ENCODE results near the gene CCNY.

Gene CCNY

DNA sequence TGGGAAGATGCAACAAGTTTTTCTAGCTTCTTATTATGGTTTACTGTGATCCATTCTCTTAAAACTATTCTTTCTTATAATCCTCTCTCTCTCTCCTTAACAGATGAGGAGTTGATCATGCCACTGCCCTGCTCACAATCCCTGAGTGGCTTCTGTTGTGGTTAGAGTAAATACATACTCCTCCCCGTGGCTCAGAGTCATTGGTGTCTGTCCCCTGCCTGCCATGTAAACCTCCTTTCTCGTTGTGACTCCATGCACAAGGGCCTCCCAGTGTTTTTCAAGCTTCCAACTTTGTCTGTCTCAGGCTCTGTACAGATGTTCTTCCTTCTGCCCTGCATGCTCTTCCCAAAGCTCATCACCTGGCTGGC lies 20.4 kb downstream of the CCNY start:
- DNase-seq: no peak

DNA sequence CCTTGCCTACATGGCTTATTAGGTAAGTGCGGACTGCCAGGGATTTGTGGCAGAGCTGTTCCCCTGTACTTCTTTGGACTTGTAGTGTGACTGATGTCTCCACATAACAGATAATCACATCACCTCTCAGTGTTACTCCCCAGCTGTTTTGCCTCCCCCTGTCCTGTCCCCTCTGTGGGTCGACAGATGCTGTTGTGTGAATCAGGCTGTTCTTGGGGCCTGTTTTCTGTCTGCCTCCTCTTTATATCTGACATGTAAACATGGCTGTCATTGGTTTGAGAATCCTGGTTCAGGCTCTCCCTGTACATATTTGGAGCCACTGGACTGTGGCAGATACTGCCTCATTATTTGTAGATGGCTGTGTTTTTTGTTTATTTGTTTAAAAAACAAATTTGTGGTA lies 22.7 kb downstream of the CCNY start:
- DNase-seq: no peak

DNA sequence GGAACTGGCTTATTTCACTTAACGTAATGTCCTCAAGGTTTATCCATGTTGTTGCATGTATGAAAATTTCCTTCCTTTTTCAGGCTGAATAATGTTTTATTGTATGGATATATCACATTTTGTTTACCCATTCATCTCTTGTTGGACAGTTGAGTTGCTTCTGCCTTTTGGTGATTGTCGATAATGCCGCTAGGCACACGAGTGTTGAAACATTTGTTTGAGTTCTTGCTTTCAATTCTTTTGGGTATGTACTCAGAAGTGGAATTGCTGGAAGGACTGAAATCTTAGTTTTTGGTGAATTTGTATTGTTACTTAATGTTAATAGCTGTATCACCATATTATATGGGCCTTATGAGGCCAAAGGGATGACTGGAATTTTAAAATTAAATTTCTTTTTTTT lies 23.6 kb downstream of the CCNY start:
- DNase-seq: no peak

DNA sequence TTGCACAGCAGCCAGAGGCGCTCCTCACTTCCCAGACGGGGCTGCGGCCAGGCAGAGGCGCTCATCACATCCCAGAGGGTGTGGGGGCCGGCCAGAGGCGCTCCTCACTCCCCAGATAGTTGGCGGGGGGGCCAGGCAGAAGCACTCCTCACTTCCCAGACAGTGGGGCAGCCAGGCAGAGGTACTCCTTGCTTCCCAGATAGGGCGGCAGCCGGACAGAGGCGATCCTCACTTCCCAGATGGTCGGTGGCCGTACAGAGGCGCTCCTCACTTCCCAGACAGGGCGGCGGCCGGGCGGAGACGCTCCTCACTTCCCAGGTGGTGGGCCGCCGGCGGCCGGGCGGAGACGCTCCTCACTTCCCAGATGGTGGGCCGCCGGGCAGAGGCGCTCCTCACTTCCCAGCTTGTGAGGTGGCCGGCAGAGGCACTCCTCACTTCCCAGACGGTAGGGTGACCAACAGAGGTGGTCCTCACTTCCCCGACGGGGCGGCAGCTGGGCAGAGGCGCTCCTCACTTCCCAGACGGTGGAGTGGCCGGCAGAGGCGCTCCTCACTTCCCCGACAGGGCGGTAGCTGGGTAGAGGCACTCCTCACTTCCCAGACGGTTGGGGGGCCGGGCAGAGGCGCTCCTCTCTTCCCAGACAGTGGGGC lies 26.5 kb downstream of the CCNY start:
- no peak for DNase-seq

DNA sequence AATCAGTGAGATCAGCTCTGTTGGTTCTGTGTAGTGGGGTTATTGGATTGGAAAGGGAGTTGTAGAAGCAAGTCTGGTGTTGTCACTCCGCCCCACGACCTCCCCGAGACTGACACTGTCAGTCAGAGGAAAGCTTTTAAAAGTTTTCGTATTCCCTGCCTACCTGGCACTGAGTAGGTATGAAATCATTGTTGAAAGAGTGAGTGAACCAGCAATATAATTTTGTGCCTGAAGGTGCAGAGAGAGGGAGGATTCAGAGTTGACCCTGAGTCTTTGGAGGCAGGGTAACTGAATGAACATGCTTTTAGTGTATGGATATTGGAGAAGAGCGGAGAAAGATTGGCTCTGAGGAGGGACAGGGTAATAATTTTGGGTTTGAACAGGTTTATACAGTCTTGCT lies 27.3 kb downstream of the CCNY start:
- no peak for DNase-seq

DNA sequence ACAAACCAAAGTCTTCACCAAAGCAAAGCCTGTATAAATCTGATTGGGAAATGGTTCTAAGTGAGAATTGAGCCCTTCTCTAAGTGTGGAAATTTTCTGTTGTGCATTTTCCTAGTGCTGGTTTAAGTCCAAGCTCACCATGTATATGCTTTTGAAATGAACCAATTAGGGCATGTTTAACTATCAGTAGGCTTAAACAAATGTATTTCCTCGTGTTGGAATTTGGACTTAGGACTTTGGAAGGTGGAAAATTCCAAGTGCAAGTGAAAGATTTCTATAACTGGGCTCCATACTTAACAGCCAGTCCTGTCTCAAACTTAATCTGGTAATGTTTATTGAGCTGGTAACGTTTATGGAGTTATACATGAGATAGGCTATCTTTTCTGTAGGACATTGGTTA lies 28.5 kb downstream of the CCNY start:
- DNase-seq: no peak

DNA sequence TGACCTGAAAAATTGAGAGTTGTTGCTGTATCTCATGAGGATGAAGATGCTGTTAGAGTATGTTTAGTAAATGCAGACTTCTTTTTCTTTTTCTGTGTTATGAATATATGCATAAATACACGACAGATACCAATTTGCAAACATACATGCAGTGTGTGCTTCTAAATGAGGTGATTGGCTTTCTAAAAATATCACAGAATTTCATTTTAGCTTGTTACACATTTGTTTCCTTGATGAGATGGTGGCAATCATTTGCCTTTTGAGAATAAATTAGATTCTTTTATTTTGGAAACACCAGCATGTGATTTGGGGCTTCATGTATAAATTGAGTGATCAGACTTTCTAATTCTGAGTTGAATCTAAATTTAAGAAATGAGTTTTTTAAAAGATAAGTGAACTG lies 29.7 kb downstream of the CCNY start:
- no peak for DNase-seq

DNA sequence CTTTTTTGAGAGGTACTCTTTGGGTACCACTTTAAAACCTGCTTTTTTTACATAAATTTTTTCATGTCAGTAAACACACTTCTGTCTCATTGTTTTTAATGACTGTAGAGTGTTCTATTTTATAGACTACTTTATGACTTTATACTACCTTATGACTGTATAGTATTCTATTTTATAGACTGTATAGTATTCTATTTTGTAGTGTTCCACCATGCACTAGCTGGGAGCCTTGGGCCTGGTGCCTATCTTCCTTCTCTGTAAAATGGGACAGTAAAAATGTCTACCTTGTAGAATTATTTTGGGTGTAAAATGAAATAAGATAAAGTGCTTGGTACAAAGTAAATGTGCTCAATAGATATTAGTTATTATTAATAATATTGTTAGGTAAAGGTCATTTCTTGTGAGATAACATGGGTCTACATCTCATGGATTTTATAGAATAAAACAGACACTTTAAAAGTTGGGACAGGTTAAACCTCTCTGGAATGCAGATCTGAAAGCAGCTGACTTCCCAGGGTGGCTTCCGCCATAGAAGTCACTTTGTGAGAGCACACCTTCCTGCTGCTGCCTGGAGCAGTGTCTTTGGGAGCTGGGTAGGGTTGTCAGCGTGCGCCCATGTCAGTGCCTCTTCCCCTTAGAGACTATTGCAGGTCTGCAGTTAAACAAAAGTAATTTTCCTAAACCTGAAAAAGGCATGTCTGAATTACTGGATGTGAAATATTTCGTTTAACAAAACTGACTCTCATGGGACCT lies 31.0 kb downstream of the CCNY start:
- no peak for DNase-seq

DNA sequence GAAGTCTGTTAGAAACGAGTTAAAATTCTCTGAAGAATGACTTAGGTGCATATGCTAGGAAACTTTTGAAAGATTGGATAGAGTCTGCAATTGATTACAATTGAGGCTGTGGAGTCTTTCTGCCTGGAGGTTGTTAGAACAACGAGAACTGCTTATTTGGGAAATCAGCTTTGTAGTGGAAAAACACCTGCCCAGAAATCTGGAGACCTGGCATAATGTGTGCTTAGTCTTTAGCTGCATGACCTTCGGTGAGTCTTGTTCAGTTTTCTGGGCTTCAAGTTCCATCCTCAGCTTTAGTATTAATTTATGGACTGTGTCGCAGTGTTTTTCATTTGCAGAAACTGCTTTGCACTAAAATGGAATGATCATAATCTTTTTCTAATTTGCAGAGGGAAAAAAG lies 31.7 kb downstream of the CCNY start:
- no peak for DNase-seq

DNA sequence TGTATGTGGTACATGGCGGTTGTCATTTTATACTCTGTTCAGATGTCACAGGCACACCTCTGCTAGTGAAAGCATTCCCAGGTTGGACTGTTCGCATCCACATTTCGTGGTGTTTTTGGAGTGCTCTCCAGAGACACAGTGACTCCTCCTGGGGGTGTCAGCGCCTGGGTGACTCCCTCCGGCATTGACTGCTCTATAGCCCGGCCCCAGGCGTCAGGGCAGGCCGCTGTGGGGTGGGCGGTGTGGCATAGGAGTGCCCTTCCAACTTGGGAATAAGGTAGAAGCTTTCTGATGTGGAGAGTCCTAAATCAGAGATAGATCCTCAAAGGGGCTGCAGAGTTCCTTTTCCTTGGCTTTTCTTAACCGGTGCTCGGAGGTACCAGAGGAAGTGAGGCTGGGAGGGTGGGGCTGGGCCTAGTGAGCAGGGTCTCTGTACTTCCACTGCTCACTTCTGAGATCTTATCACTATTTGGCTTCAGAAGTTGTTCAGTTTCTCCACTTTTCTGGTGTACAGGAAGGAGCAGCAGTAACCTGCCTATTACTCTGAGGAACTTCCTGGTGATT lies 32.3 kb downstream of the CCNY start:
- no peak for DNase-seq

DNA sequence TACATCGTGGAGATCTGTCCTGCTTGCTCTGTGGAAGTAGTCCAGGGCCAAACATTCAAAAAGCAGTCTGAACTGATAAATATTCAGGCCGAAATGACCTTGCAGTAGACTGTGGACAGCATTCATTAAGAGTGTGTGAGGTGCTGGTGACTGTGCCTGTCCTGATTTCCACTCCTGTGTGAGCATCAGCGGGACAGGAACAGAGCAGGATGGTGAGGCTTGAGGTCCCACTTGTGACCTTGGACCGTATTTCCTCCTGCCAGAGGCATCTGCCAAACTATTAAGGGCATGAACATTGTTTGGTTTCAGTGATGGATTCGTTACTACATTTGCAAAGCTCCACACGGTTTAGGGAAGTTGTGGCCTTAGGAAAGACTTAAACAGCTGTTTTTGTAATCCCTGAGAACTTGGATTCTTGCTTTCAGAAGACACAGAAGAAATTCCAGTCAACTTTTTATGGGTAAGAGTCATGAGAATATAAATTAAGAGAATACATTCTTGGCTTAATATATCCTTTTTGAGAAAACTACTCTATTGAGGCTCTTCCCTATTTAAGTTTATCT lies 32.8 kb downstream of the CCNY start:
- DNase-seq: no peak

DNA sequence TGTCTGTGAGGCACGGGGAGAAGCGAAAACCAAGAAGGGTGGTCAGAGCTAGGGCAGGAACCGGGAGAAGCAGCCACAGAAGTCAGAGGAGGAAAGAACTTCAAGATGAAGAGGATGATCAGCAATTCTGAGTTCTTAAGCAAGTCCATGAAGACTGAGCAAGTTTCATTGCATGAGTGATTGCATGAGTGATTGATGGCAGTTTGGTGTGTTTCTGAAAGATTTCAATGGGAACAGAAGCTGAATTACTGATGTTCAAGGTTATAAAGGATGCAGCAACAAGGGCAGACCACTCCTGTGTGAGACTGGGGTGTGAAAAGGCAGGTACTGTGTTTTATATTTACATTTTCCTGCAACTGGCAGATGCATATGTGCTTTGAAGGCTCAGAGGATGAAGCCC lies 35.4 kb downstream of the CCNY start:
- DNase-seq: no peak

DNA sequence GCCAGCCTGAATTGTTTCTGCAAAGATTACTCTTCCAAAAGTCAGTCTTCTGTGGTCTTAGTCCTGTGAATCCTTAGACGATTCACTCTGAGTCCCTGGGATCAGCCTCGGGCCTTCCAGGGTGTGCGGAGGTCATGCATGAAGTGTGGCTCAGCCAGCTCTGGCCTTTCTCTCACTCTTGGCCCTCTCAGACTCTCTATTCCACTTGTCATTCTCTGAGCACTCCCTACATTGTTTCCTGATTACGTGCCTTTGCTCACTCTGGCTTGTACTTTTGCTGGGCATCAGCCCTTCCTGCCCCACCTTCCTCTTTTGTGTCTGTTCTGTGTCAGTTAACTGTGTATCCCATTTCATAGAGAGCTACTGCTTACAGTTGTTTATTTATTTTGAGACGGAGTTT lies 36.0 kb downstream of the CCNY start:
- DNase-seq: no peak

DNA sequence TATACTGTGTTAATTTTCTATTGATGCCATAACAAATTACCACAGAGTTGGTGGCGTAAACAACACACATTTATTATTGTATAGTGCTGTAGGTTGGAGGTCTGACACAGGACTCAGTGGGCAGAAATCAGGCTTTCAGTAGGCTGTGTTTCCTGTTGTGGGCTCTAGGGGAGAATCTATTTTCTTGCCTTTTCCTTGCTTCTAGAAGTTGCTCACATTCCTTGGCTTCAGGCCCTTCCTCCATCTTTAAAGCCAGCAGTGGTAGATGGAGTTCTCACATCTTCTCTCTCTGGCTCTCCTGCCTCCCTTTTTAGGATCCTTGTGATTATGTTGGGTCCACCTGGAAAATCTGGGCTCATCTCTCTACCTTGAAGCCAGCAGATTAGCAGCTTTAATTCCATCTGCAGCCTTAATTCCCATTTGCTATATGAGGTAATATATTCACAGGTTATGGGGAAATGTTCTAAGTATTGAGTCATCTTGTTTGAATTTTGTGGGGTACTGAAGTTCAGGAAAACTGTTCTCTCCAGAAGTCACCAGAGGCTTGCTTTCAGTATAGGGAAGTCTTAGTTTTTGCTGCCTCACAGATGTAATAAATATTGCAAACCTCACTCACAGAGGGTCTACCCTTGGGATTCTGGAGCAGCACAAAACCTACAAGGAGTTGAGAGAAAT lies 38.9 kb downstream of the CCNY start:
- DNase-seq: peak; percentile 22

DNA sequence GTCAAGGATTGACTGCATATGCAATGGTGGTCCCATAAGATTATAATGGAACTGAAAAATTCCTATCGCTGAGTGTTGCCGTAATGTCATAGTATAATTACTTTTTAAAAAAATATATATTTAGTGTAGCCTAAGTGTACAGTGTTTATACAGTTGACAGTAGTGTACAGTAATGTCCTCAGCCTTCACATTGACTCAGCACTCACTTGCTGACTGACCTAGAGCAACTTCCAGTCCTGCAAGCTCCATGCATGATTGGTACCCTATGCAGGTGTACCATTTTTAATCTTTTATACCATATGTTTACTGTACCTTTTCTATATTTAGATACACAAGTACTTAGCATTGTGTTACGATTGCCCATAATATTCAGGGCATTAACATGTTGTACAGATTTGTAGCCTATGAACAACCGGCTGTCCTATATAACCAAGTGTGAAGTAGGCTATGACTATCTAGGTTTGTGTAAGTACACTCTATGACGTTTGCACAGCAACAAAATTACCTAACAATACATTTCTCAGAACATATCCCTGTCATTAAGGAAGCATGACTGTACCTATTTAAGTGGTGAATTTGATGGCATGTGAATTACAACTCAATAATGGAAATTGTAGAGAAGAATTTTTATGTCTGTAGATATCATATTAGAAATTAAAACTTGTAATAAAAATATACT lies 40.9 kb downstream of the CCNY start:
- no peak for DNase-seq

DNA sequence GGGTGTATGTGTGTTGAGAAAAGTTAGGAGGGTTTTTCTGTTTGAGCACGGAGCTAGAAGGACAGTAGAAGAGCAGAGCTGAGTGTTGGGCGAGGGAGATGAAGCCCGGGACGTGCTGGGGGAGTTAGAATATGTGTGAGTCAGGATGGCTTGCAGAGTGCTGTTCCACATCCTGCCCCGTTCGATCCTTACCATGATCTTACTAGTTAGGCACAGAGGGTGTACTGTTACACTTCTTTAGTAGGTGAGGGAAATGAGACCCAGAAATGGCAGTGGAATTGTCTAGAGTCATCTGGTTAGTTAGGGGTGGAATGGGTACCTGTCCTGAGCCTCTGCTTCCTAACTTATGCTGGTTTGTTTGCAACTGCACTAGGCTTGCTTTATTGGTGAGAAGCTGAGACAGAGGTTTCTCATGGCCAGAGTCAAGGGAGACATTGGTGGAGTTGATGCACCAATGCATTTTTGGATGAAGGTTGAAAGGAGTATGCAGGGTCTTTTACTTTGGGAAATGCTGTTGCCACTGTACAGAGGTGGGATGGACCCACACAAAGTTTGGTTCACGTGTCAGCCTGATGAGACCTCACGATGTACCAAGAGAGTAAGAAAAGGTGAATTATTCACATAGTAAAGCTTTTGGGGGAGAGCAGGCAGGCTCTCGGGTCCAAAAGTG lies 42.4 kb downstream of the CCNY start:
- peak; percentile 70 for DNase-seq

DNA sequence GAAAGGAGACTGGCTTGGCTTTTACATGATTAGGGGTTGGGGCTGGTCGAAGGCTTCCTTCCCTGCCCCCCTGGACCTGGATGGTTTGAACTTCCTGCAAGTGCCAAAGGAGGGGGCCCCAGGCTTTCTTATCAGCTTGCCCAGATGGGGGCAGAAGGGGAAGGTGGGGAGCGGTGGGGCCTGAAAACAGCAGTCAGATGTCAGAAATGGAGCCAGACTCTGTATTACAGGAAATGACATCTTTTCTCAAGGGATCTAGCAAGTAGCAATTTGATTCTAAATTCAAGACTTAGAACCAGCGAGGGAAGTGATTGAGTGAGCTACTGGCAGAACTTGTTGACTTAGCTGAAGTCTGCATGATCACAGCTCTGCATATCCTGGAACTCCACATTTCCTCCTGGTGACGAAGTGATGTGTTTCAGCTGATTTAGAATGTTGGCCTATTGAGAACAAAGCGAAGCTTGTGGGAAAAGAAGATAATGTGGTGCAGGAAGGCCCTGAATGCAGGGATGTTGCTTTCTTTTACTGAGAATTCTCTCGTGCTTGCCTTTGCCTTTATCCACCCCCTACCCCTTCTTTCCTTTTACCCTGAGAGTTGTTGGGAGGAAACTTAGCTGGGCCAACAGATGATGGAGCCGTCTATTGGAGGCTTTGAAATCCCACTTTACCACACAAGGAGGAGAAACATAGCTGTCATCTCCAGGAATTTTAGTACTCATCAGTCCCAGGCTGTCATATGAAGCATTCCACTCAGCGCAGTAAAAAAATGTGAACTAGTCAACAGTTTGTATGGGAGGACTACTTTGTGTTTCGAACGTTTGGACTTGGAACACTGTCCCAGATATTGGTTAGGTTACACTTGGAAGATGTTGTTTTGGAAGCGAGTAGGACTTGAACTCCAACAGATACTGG lies 43.2 kb downstream of the CCNY start:
- peak; percentile 88 for DNase-seq

DNA sequence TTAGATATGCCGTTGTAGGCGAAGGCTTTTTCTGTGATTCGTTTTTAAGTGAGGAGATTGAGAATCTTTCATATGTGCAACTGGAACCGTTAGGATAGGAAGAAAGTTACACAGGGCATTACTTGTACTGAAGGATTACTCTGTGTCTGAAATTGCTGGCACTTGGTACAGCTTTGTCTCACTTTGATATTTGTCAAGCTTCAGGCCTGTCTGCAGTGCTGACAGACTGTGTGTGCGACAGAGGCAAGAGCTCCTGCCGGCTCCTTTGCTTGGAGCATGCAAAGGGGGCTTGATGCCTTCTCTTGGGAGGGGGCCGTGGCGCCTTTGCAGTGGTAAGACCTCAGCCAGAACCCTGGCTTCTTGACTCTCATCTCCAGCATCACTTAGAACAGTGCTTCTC lies 45.8 kb downstream of the CCNY start:
- DNase-seq: no peak

DNA sequence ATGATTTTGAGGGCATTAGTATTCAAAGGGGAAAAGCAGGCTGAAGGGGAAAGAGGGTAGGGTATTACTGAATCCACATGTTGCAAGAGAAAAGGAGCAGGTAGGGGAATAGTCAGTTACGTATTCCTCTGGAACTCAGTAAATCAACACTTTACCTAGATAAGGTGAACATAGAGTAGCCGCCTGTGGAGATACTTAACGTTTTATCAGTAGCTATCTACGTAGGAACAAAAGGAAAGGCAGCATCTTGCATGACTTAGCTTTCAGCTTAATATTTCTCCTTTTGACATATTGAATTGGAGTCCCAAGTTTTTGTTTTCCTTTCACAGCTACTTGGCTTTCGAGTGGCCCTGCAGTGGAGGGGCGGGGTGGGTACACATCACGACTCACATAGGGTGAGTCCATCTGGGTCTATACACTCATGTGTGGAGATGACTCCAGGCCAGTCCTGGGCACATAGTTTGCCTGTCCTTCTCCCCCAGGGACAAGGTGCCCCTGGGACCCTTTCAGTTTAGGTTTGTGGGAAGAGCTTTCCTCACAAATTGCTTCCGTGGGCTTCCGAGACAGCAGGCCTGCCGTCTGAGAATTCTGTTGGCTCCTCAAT lies 48.1 kb downstream of the CCNY start:
- DNase-seq: peak; percentile 16

DNA sequence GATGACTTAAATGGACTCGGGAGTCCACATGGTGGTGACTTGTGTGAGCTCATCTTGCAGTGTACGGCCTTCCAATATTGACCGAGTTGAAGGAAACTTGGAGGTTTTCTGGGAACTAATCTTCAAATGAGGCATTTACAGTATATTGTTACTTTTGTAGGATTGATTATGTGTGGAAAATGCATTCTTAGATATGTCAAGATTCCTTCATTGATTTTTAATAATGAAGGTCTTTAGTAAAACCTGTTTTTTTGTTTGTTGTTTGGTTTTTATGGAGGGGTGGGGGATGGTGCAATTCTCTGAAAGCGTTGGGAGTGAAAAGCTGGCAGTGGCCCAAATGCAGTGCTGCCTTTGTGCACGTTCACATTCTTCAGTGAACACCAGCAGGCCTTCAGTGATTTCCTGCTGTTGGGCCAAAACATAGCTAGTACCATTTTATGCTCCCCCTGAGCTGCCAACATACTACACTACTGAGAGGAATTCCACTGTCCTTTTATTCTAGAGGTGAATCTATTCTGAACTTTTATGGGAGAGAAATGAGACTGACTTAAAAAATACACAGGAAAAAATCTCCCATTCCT lies 50.4 kb downstream of the CCNY start:
- DNase-seq: peak; percentile 75

DNA sequence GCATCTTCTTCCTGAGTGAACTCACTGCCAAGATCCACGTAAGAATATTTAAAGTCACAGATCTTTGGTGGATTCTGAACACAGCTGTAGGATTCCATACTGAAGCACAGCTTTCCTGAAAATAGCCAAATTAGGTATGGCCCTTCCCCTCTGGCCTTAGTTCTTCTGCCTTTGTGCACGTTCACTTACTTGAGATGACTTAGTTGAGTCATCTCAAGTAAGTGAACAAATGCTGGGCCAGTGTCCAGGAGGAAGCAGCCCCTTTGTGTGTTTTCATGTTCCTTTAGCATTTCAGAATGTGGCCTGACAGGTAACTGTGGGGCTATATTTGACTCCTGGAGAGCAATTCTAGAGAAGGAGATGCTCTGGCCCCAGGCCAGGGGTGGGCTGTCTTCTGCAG lies 51.5 kb downstream of the CCNY start:
- DNase-seq: peak; percentile 75

Measured in fibroblast of skin of right biceps (primary cell).